Activated naive CD8-positive, alpha-beta T cell treated with anti-CD3 and anti-CD28 coated beads, Interleukin-2, amount 50 U/mL, for 24 hours (primary cell): ENCODE measurements around the gene GOLGA6L26.
"Not testable (repeated sequence)": the region's sequence is repeated elsewhere in the genome, so short reads cannot be mapped to it uniquely, and the experiment has no call there.

ENCODE experiments used
- ATAC-seq: fragments of 150-1000 bp; cut with Tn5 transposase; one replicate; pipeline ENCODE4 v1.10.0; 2021
- DNase-seq: peaks from one replicate; pipeline ENCODE4 v3.0.0; 2021
- H3K27ac Mint-ChIP-seq: one replicate; pipeline ENCODE4 v1.8.0; 2021; ENCODE audit warnings: mild to moderate bottlenecking, mixed read lengths
- H3K27me3 Mint-ChIP-seq: one replicate; pipeline ENCODE4 v1.8.0; 2021; ENCODE audit warnings: mixed read lengths
- H3K36me3 Mint-ChIP-seq: one replicate; pipeline ENCODE4 v1.8.0; 2021; ENCODE audit warnings: low read depth, mixed read lengths
- H3K4me1 Mint-ChIP-seq: one replicate; pipeline ENCODE4 v1.8.0; 2021; ENCODE audit warnings: mixed read lengths
- H3K4me3 Mint-ChIP-seq: one replicate; pipeline ENCODE4 v1.8.0; 2021; ENCODE audit warnings: mild to moderate bottlenecking, moderate library complexity, mixed read lengths
- H3K9me3 Mint-ChIP-seq: one replicate; pipeline ENCODE4 v1.8.0; 2021; ENCODE audit warnings: mixed read lengths

The GOLGA6L26 gene

DNA sequence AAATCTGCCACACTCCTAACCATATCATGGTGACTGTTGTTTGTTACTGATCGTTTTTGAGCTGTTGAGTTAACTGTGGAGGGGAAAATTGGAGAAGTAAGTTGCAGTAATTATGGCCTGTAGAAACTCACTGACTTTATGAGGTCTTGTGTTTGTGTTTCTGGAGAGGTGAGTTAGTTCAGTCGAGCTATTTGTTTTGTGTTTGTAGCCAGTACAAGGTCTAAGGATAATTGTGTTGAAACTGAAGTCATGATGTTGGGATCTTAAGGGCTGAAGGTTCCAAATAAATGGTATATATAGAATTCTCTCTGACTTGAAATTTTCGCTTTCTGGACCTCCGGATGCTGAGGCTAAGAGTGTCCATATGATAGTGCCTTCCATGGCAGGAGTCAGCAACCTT is 29.2 kb downstream of the GOLGA6L26 start:
- Mint-ChIP-seq H3K36me3 (peaks cover 25% of the 10 kb centered on the region), H3K4me1 (peaks cover 29% of the 10 kb centered on the region), H3K4me3 (peak overlapping the region; percentile 89), H3K27ac (peak overlapping the region; percentile 86)
- not testable (repeated sequence) for H3K27me3 Mint-ChIP-seq, H3K9me3 Mint-ChIP-seq, ATAC-seq, DNase-seq

DNA sequence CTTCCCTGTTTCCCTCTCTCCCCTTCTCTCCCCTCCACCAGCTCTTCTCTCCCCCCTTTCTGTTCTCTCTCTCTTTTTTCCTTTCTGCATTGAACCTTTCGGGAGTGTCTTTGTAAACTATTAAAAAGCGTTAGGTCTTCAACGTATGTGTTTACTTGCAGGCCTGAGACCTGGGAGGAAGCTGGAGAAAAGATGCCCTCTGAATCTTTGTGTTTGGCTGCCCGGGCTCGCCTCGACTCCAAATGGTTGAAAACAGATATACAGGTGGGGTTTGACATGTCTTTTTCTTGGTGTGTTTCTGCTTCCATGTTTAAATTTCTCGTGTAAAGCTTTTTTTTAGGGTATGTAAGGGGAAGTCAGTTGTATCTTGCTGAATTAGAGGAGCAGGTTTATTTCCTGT is 29.7 kb downstream of the GOLGA6L26 start:
- not testable (repeated sequence) for ATAC-seq, H3K9me3 Mint-ChIP-seq, DNase-seq, H3K27me3 Mint-ChIP-seq
- Mint-ChIP-seq H3K4me1 (peaks cover 29% of the 10 kb centered on the region), H3K27ac (peak overlapping the region; percentile 86), H3K4me3 (peak overlapping the region; percentile 89), H3K36me3 (peaks cover 20% of the 10 kb centered on the region)

DNA sequence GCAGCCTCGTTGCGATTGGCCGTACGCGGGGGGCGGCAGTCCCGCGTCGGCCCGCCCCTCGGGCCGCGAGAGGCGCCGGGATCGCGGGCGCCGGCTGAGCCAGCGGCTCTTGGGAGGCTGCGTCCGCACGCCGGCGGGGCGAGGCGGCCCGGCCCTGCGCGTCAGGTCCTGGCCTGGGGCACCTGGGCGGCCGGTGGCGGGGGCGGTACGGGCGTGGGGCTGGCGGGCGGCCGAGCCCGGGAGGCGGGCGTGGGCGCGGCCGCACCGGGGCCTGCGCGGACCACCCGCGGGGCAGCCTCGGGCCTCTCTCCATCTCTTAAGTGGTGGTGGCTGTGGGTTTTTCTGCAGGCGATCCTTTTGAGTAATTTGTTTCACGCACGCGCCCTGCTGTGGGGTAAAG is 30.3 kb downstream of the GOLGA6L26 start:
- H3K36me3 Mint-ChIP-seq = peaks cover 18% of the 10 kb centered on the region
- H3K27me3 Mint-ChIP-seq, H3K9me3 Mint-ChIP-seq, ATAC-seq: not testable (repeated sequence)
- H3K27ac Mint-ChIP-seq = peak overlapping the region; percentile 86
- peak overlapping the region; percentile 89 for H3K4me3 Mint-ChIP-seq
- peaks cover 29% of the 10 kb centered on the region for H3K4me1 Mint-ChIP-seq
- DNase-seq = peak; percentile 31

DNA sequence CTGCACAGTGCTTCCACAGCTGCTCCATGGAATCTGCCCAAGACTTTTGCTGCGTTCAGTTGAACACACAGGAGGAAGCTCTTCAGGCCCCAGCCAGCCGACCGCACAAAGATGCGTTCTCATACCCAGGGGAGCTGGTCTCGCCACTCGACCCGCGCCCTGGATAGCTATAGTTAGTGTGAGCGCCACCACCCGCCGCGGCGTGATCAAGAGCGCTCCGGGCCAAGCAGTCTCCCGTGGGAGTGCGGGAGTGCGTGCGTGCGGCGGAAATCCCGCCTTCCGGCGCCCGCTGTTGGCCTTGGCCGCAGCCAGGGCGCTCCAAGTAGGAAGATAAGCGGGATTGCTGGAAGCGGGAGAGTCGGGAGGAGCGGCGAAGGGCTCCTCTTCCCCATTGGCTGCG is 30.8 kb downstream of the GOLGA6L26 start:
- peaks cover 14% of the 10 kb centered on the region for H3K36me3 Mint-ChIP-seq
- not testable (repeated sequence) for H3K27ac Mint-ChIP-seq, DNase-seq, H3K4me3 Mint-ChIP-seq, ATAC-seq, H3K9me3 Mint-ChIP-seq, H3K27me3 Mint-ChIP-seq
- peaks cover 29% of the 10 kb centered on the region for H3K4me1 Mint-ChIP-seq
